Adrenal gland (tissue), 5 donors: ENCODE results near the gene DDO.

Source experiments
- CTCF ChIP-seq, 6 experiments: fragments of 450-650 bp in 4 of 6; fragments of 200-600 bp in 2 of 6; sonication (generic) in 1 of 6; IDR thresholded peaks; 1 replicate in 5 of 6; 2 replicates in 1 of 6; pipeline versions ENCODE4 v1.5.1 to v1.8.0; 2016 to 2021; ENCODE audit warnings: antibody characterized with exemption in 6 of 6, mild to moderate bottlenecking in 2 of 6, moderate library complexity in 1 of 6
- POLR2A ChIP-seq, 2 donors: fragments of 450-650 bp; IDR thresholded peaks; one replicate each; pipeline ENCODE4 v1.6.1; 2017; ENCODE audit warnings: antibody characterized with exemption in 2 of 2, mild to moderate bottlenecking in 2 of 2, moderate library complexity in 1 of 2
- donor health status: DM: no; HTN: no; CAD: no.

GRCh38 chr6:110430236-110430635, 14.9 kb upstream of the DDO start:
- TF ChIP-seq CTCF (IDR thresholded peaks at IDR 0.05) (no peak), POLR2A (IDR thresholded peaks at IDR 0.05) (no peak)
